ENCODE measurements around the gene LRSAM1.
A peak's percentile ranks its signal among the peaks of the same experiment; 100 is the strongest.

LRSAM1 gene

GRCh38 chr9:127519301-127520166, 68.2 kb downstream of the LRSAM1 start:
- TF ChIP-seq TEAD4 (IDR thresholded peaks at IDR 0.05), result no peak
- no peak for TF ChIP-seq TCF12 (IDR thresholded peaks at IDR 0.05; ENCODE audit: low read depth)
- TF ChIP-seq ZBTB7A (IDR thresholded peaks at IDR 0.05; ENCODE audit: low read depth), result no peak
- TF ChIP-seq FOXM1 (IDR thresholded peaks at IDR 0.05; ENCODE audit: borderline replicate concordance, low read depth), result no peak
- TF ChIP-seq CEBPB (IDR thresholded peaks at IDR 0.05), result no peak
- no peak for TF ChIP-seq EP300 (IDR thresholded peaks at IDR 0.05; ENCODE audit: borderline replicate concordance)
- no peak for TF ChIP-seq EGR1 (IDR thresholded peaks at IDR 0.05)
- TF ChIP-seq, protein P1, sequence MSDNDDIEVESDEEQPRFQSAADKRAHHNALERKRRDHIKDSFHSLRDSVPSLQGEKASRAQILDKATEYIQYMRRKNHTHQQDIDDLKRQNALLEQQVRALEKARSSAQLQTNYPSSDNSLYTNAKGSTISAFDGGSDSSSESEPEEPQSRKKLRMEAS (IDR thresholded peaks at IDR 0.05), result no peak
- no peak for TF ChIP-seq TAF1 (IDR thresholded peaks at IDR 0.05; ENCODE audit: low read depth)
- TF ChIP-seq CREB1 (IDR thresholded peaks at IDR 0.05; ENCODE audit: low read depth), result no peak
- TF ChIP-seq YY1 (IDR thresholded peaks at IDR 0.05; ENCODE audit: low read depth), result no peak
- no peak for TF ChIP-seq RAD21 (IDR thresholded peaks at IDR 0.05; ENCODE audit: low read depth)

- TF ChIP-seq USF1 (IDR thresholded peaks at IDR 0.05) (no peak; the same call in 1 of the 2 replicates), NFIC (IDR thresholded peaks at IDR 0.05) (peak; percentile 96), ZBTB7A (IDR thresholded peaks at IDR 0.05; ENCODE audit: low read depth) (peak; percentile 46; the same call in 1 of the 2 replicates), RAD21 (IDR thresholded peaks at IDR 0.05; ENCODE audit: low read depth) (peak; percentile 27; the same call in 1 of the 2 replicates), EP300 (IDR thresholded peaks at IDR 0.05; ENCODE audit: borderline replicate concordance) (peak; percentile 68; the same call in 1 of the 2 replicates), CEBPB (IDR thresholded peaks at IDR 0.05) (no peak), REST (IDR thresholded peaks at IDR 0.05; ENCODE audit: low read depth) (no peak), FOXM1 (IDR thresholded peaks at IDR 0.05; ENCODE audit: borderline replicate concordance, low read depth) (peak; percentile 85), TCF12 (IDR thresholded peaks at IDR 0.05; ENCODE audit: low read depth) (peak; percentile 69; the same call in 1 of the 2 replicates), YY1 (IDR thresholded peaks at IDR 0.05; ENCODE audit: low read depth) (0 out of 2 replicates have a peak, but pooled peaks have one; percentile 8), EGR1 (IDR thresholded peaks at IDR 0.05) (no peak), TAF1 (IDR thresholded peaks at IDR 0.05; ENCODE audit: low read depth) (no peak; the same call in 1 of the 2 replicates), TEAD4 (IDR thresholded peaks at IDR 0.05) (peak; percentile 85), CREB1 (IDR thresholded peaks at IDR 0.05; ENCODE audit: low read depth) (peak; percentile 14; the same call in 1 of the 2 replicates)
- TF ChIP-seq, protein P1 (IDR thresholded peaks at IDR 0.05), result peak; percentile 67
Observed at GRCh38 chr9:127520941-127521918, 69.9 kb downstream of the LRSAM1 start.

- no peak for TF ChIP-seq REST (IDR thresholded peaks at IDR 0.05; ENCODE audit: low read depth)
- TF ChIP-seq, protein P1 (IDR thresholded peaks at IDR 0.05), result peak; percentile 22; the same call in 1 of the 2 replicates
- TF ChIP-seq EGR1 (IDR thresholded peaks at IDR 0.05), result no peak; the same call in 1 of the 2 replicates
- 0 out of 2 replicates have a peak, but pooled peaks have one; percentile 0 for TF ChIP-seq CREB1 (IDR thresholded peaks at IDR 0.05; ENCODE audit: low read depth)
- peak; percentile 84 for TF ChIP-seq EP300 (IDR thresholded peaks at IDR 0.05; ENCODE audit: borderline replicate concordance)
- 0 out of 2 replicates have a peak, but pooled peaks have one; percentile 22 for TF ChIP-seq YY1 (IDR thresholded peaks at IDR 0.05; ENCODE audit: low read depth)
- TF ChIP-seq TEAD4 (IDR thresholded peaks at IDR 0.05), result peak; percentile 69
- TF ChIP-seq FOXM1 (IDR thresholded peaks at IDR 0.05; ENCODE audit: borderline replicate concordance, low read depth), result peak; percentile 53; the same call in 1 of the 2 replicates
- no peak for TF ChIP-seq USF1 (IDR thresholded peaks at IDR 0.05)
- TF ChIP-seq ZBTB7A (IDR thresholded peaks at IDR 0.05; ENCODE audit: low read depth), result no peak
- TF ChIP-seq TAF1 (IDR thresholded peaks at IDR 0.05; ENCODE audit: low read depth), result no peak
- no peak for TF ChIP-seq RAD21 (IDR thresholded peaks at IDR 0.05; ENCODE audit: low read depth)
- peak; percentile 90 for TF ChIP-seq TCF12 (IDR thresholded peaks at IDR 0.05; ENCODE audit: low read depth)
- peak; percentile 94 for TF ChIP-seq NFIC (IDR thresholded peaks at IDR 0.05)
Observed at GRCh38 chr9:127521919-127522304, 70.6 kb downstream of the LRSAM1 start.

- TF ChIP-seq CREB1 (IDR thresholded peaks at IDR 0.05; ENCODE audit: low read depth), result no peak
- no peak for TF ChIP-seq USF1 (IDR thresholded peaks at IDR 0.05)
- peak; percentile 41 for TF ChIP-seq TCF12 (IDR thresholded peaks at IDR 0.05; ENCODE audit: low read depth)
- no peak for TF ChIP-seq EP300 (IDR thresholded peaks at IDR 0.05; ENCODE audit: borderline replicate concordance)
- no peak for TF ChIP-seq EGR1 (IDR thresholded peaks at IDR 0.05)
- no peak for TF ChIP-seq ZBTB7A (IDR thresholded peaks at IDR 0.05; ENCODE audit: low read depth)
- no peak for TF ChIP-seq CEBPB (IDR thresholded peaks at IDR 0.05)
- TF ChIP-seq REST (IDR thresholded peaks at IDR 0.05; ENCODE audit: low read depth), result no peak
- no peak for TF ChIP-seq YY1 (IDR thresholded peaks at IDR 0.05; ENCODE audit: low read depth)
- TF ChIP-seq FOXM1 (IDR thresholded peaks at IDR 0.05; ENCODE audit: borderline replicate concordance, low read depth), result no peak
- no peak for TF ChIP-seq TAF1 (IDR thresholded peaks at IDR 0.05; ENCODE audit: low read depth)
- TF ChIP-seq TEAD4 (IDR thresholded peaks at IDR 0.05), result peak; percentile 47; the same call in 1 of the 2 replicates
- TF ChIP-seq RAD21 (IDR thresholded peaks at IDR 0.05; ENCODE audit: low read depth), result no peak
- TF ChIP-seq NFIC (IDR thresholded peaks at IDR 0.05), result peak; percentile 19; the same call in 1 of the 2 replicates
- TF ChIP-seq, protein P1 (IDR thresholded peaks at IDR 0.05), result no peak
Observed at GRCh38 chr9:127522727-127523126, 71.4 kb downstream of the LRSAM1 start.
